GM12878 (cell line): ENCODE data around the gene MRPL42. TPM values are rescaled to one million over a fixed set of nuclear protein-coding genes. Genes with fewer than 3 reads are reported as not detected.

Source experiments
- ATAC-seq: fragments of 200-7000 bp; cut with Tn5 transposase; 3 replicates; pipeline ENCODE4 v1.9.1; 2020; ENCODE audit warnings: mild to moderate bottlenecking, moderate library complexity
- BruUV-seq: library from RNA; stranded (reverse); fragments of 400-500 nt; replicated peaks from 2 replicates; lab custom pipeline; 2021; lab: Mats Ljungman, UMichigan
- CTCF ChIA-PET: fragments of 300-600 bp; sonication (Branson Sonifier 250); formaldehyde crosslinking; extraction: SDS; loops from one replicate; lab custom pipeline; 2021; ENCODE audit warnings: inconsistent platforms; lab: Yijun Ruan, JAX
- POLR2A ChIA-PET: fragments of 350-600 bp; formaldehyde crosslinking; extraction: SDS; loops from one replicate; lab custom pipeline; 2021; ENCODE audit warnings: inconsistent platforms; lab: Charles Lee
- RAD21 ChIA-PET: fragments of 300-600 bp; sonication (Branson Sonifier 250); formaldehyde crosslinking; loops from one replicate; lab custom pipeline; 2023; ENCODE audit warnings: antibody characterized with exemption; ENCODE audit not compliant: unreplicated experiment; lab: Charles Lee
- SMC1A ChIA-PET: fragments of 300-600 bp; sonication (Branson Sonifier 250); formaldehyde crosslinking; loops from one replicate; lab custom pipeline; 2023; ENCODE audit not compliant: unreplicated experiment, uncharacterized antibody; lab: Charles Lee
- DNase-seq: peaks from one replicate; pipeline ENCODE4 v3.0.0-alpha.2; 2011; ENCODE audit warnings: low read depth, low spot score
- FAIRE-seq: peaks from 3 replicates; lab custom pipeline; 2011; peaks lifted over from hg19 to GRCh38; lab: Jason Lieb, UNC
- H2AFZ ChIP-seq: 2 replicates; pipeline ENCODE4 v1.6.0; 2011; ENCODE audit warnings: low read depth, low read length, control low read depth; ENCODE audit not compliant: control insufficient read depth
- H3K27ac ChIP-seq: 2 replicates; pipeline ENCODE4 v1.5.1; 2011; ENCODE audit warnings: control low read depth; ENCODE audit not compliant: control insufficient read depth, insufficient read depth
- H3K27me3 ChIP-seq, 2 experiments: replicated peaks in 1 of 2; 2 replicates each; pipeline versions ENCODE4 v1.6.0 to v1.6.1; 2011; ENCODE audit warnings: low read length in 1 of 2; ENCODE audit not compliant: control insufficient read depth in 2 of 2, insufficient read depth in 2 of 2
- H3K36me3 ChIP-seq, 2 experiments: 2 replicates each; pipeline ENCODE4 v1.5.1; 2011; ENCODE audit warnings: low read length in 1 of 2; ENCODE audit not compliant: control insufficient read depth in 2 of 2, insufficient read depth in 2 of 2
- H3K4me1 ChIP-seq: 2 replicates; pipeline ENCODE4 v1.6.1; 2011; ENCODE audit warnings: mild to moderate bottlenecking, low read length, moderate library complexity, mixed read lengths; ENCODE audit not compliant: control insufficient read depth, insufficient read depth
- H3K4me2 ChIP-seq: 2 replicates; pipeline ENCODE4 v1.6.0; 2011; ENCODE audit warnings: control low read depth; ENCODE audit not compliant: control insufficient read depth, insufficient read depth
- H3K4me3 ChIP-seq: fragments of 200-600 bp; sonication (generic); 2 replicates; pipeline ENCODE4 v1.5.1; 2016
- H3K79me2 ChIP-seq: 2 replicates; pipeline ENCODE4 v1.6.0; 2011; ENCODE audit warnings: low read length; ENCODE audit not compliant: control insufficient read depth, insufficient read depth
- H3K9ac ChIP-seq: 2 replicates; pipeline ENCODE4 v1.8.0; 2011; ENCODE audit warnings: low read length, control low read depth, mixed read lengths; ENCODE audit not compliant: control insufficient read depth, insufficient read depth
- H3K9me3 ChIP-seq: replicated peaks from 3 replicates; pipeline ENCODE4 v1.5.1; 2011; ENCODE audit warnings: mild to moderate bottlenecking, low read length; ENCODE audit not compliant: control insufficient read depth, insufficient read depth
- H4K20me1 ChIP-seq: 2 replicates; pipeline ENCODE4 v1.6.0; 2011; ENCODE audit not compliant: control insufficient read depth, insufficient read depth
- CTCF ChIP-seq, 3 experiments: IDR thresholded peaks in 2 of 3; conservative IDR thresholded peaks in 1 of 3; 2 replicates each; pipeline ENCODE4 v1.5.1; 2011; ENCODE audit warnings: low read depth in 3 of 3, low read length in 3 of 3, mild to moderate bottlenecking in 3 of 3, control low read depth in 2 of 3, moderate library complexity in 2 of 3, inconsistent platforms in 1 of 3, mixed read lengths in 1 of 3; ENCODE audit not compliant: control insufficient read depth in 2 of 3, insufficient read depth in 1 of 3; ENCODE audit errors: extremely low read depth in 1 of 3
- JUNB ChIP-seq: IDR thresholded peaks from 2 replicates; pipeline ENCODE4 v1.6.1; 2016; ENCODE audit warnings: antibody characterized with exemption, mild to moderate bottlenecking
- MAX ChIP-seq: IDR thresholded peaks from 2 replicates; pipeline ENCODE4 v1.6.1; 2012; ENCODE audit warnings: low read depth, low read length, improper control_type of control experiment
- NFYA ChIP-seq: IDR thresholded peaks from 2 replicates; pipeline ENCODE4 v1.6.1; 2011; ENCODE audit warnings: low read depth, mild to moderate bottlenecking, low read length, improper control_type of control experiment, borderline replicate concordance
- NR2C1 ChIP-seq: fragments of 450-650 bp; IDR thresholded peaks from 2 replicates; pipeline ENCODE4 v1.6.1; 2017; ENCODE audit warnings: antibody characterized with exemption, mild to moderate bottlenecking, moderate library complexity
- PAX5 ChIP-seq: IDR thresholded peaks from 2 replicates; pipeline ENCODE4 v1.6.1; 2011; ENCODE audit warnings: low read depth, low read length, borderline replicate concordance
- PML ChIP-seq: IDR thresholded peaks from 2 replicates; pipeline ENCODE4 v1.6.1; 2012; ENCODE audit warnings: low read length, inconsistent platforms
- RFX5 ChIP-seq: IDR thresholded peaks from 2 replicates; pipeline ENCODE4 v1.6.1; 2011; ENCODE audit warnings: low read depth, low read length, improper control_type of control experiment
- RUNX3 ChIP-seq: IDR thresholded peaks from 2 replicates; pipeline ENCODE4 v1.6.1; 2012; ENCODE audit warnings: low read length, inconsistent platforms
- YY1 ChIP-seq: IDR thresholded peaks from 2 replicates; pipeline ENCODE4 v1.6.1; 2011; ENCODE audit warnings: low read depth, mild to moderate bottlenecking, low read length
- ZNF687 ChIP-seq: fragments of 450-650 bp; IDR thresholded peaks from 2 replicates; pipeline ENCODE4 v1.6.1; 2017; ENCODE audit warnings: mild to moderate bottlenecking, moderate library complexity
- ZSCAN29 ChIP-seq: fragments of 450-650 bp; IDR thresholded peaks from 2 replicates; pipeline ENCODE4 v1.6.1; 2017; ENCODE audit warnings: mild to moderate bottlenecking, moderate library complexity
- WGBS: methylation state at CpG from one replicate; pipeline ENCODE4 v1.1.6; 2016; ENCODE audit warnings: low lambda C conversion rate; ENCODE audit not compliant: insufficient replicate concordance, insufficient coverage; ENCODE audit errors: missing lambda C conversion rate; 5-methylcytosine and 5-hydroxymethylcytosine counted together
- in situ Hi-C: fragments of 300-500 bp; cut with MboI; formaldehyde crosslinking; loops from 9 replicates; pipeline ENCODE4 v1.14.3; 2018; ENCODE audit warnings: mixed read lengths
- intact Hi-C: fragments of 100-400 bp; cut with micrococcal nuclease; formaldehyde crosslinking; loops from one replicate; pipeline ENCODE4 v1.14.2; 2022; ENCODE audit not compliant: unreplicated experiment
- polyA plus RNA-seq, 11 experiments: library from polyadenylated mRNA; depleted of rRNA in 4 of 11; unstranded in 6 of 11; stranded (reverse) in 5 of 11; fragments of >200 nt; fragmentation: Nextera tagmentation in 4 of 11; fragmentation: Illumina TruSeq in 1 of 11; extraction: Ambion mirVana in 4 of 11; extraction: Trizol in 1 of 11; gene quantifications; 1 replicate in 1 of 11; 2 replicates in 10 of 11; pipeline versions ENCODE4 v1.2.1 to v1.2.3, GENCODE V29; 2011 to 2016; ENCODE audit warnings: inconsistent platforms in 2 of 11, missing spikeins in 2 of 11, low read depth in 1 of 11
- total RNA-seq, 4 experiments: library from RNA; depleted of rRNA in 3 of 4; stranded (reverse); fragments of >200 nt in 3 of 4; fragmentation: Illumina TruSeq in 1 of 4; extraction: Trizol in 1 of 4; gene quantifications; 2 replicates each; pipeline versions ENCODE4 v1.2.1 to v1.2.3, GENCODE V29; 2013 to 2021

Gene MRPL42
- total and polyA plus RNA-seq, 10 of the 15 experiments (the other 5 are each of a cell fraction or from before 2014, with no cell fraction given) = 65.1 to 427 (median 126) TPM

- no peak for TF ChIP-seq ZNF687
- peak; percentile 1; the same call in 1 of the 2 replicates for TF ChIP-seq RUNX3
These were observed 26.2 kb upstream of the MRPL42 start (continued) for GRCh38 chr12:93441081-93441616.

GRCh38 chr12:93441617-93442410 is 25.5 kb upstream of the MRPL42 start, which contains the start of gene UBE2N:
UBE2N (minus strand) TSS chr12:93441947; CDS start chr12:93441884, 63 bp downstream.
- no peaks in the 10 kb centered on the region for H3K27me3 ChIP-seq
- peak within 1 kb of the TSS; percentile 86 for H3K4me2 ChIP-seq
- SMC1A ChIA-PET = interaction anchor here (0.8 to 1.6 kb wide), 5 partner anchors 10 to 31 kb away, joined by 3 to 5 read pairs (median 4); no protein-coding TSS in a partner anchor
- under 1% methylated on average over 90 of the region's 105 CpGs for WGBS
- intact Hi-C loops = loop anchor here (1.0 kb wide), 1 partner anchor 25 kb away; the partner anchor contains the start of gene MRPL42
- H4K20me1 ChIP-seq = no peaks in the 10 kb centered on the region
- peak within 1 kb of the TSS; percentile 72 for H2AFZ ChIP-seq
- RAD21 ChIA-PET = interaction anchor here (1.6 to 1.8 kb wide), 2 partner anchors 31 to 455 kb away, joined by 4 to 6 read pairs; no protein-coding TSS in a partner anchor
- peak within 1 kb of the TSS; percentile 83 for H3K4me3 ChIP-seq
- peak within 1 kb of the TSS; percentile 84 for H3K9ac ChIP-seq
- POLR2A ChIA-PET = interaction anchor here (0.5 to 1.9 kb wide), 6 partner anchors 9 to 60 kb away, joined by 3 to 6 read pairs (median 4); no protein-coding TSS in a partner anchor
- no TSS peak for BruUV-seq
- peak within 1 kb of the TSS; percentile 73 for H3K27ac ChIP-seq
- no peaks in the 10 kb centered on the region for H3K36me3 ChIP-seq
- in situ Hi-C loops = no loop called here
- FAIRE-seq (no peak), ATAC-seq (peak; percentile 87), DNase-seq (peak; percentile 70)
- peaks cover 56% of the 10 kb centered on the region for H3K79me2 ChIP-seq
- H3K4me1 ChIP-seq = peaks cover 9% of the 10 kb centered on the region
- H3K9me3 ChIP-seq = no peaks in the 10 kb centered on the region
- CTCF ChIA-PET = interaction anchor here (0.7 to 4.6 kb wide), 5 partner anchors 13 to 454 kb away, joined by 3 to 17 read pairs (median 6); partner anchors contain the start of gene MRPL42
- TF ChIP-seq NFYA (no peak), NR2C1 (peak; percentile 74), PAX5 (0 out of 2 replicates have a peak, but pooled peaks have one; percentile 9), ZSCAN29 (no peak), MAX (peak; percentile 35), RFX5 (0 out of 2 replicates have a peak, but pooled peaks have one; percentile 72), JUNB (no peak), PML (peak; percentile 42; the same call in 1 of the 2 replicates), YY1 (peak; percentile 94), CTCF (IDR thresholded peaks at IDR 0.05 in 2 of 3, conservative IDR thresholded peaks at IDR 0.05 in 1 of 3; ENCODE audit: control insufficient read depth in 2 of 3, extremely low read depth in 1 of 3, insufficient read depth in 1 of 3, low read depth in 3 of 3, low read length in 3 of 3) (no peak)
